NCI-H510A (cell line): ENCODE results near the gene TTLL12.

Experiments
- DNase-seq: peaks from one replicate; lab custom pipeline; 2025; lab: John Stamatoyannopoulos, UW

TTLL12 gene

DNA sequence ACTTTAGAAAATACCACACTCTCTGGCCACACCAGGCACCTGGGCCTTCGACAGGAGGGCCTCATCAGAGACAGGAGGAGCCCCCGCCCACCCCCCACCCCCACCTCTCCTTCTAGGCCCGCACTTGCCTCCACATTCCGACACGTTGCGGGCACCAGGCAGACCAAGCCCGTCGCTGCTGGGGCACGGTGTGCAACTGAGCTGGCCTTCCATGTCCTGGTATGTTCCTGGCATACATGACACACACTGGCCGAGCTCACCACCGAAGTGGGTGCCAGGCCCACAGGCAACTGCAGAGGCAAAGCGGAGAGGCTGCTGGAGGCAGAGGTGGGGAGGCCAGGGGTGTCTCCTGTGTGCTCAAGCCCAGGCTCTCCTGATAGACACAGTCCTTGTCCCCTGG is 27.0 kb upstream of the TTLL12 start:
- DNase-seq: no peak

DNA sequence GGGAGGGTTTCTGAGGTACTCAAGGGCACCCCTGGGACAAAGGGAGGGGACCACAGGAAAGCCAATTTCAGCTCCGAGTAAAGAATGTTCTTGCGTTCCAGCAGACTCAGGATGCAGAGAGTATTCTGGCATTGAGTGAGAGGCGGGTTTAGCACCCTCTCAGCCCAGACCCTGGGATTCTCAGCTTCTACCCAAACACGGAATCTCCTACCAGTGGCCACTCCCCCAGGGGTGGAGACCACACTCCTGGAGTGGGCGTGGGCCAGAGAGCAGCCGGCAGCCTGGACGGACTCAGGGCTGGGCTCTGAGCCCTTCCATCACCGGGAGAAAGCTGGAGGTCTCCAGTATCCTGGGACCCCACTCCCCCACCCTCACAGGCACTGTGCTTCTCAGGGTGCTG is 26.1 kb upstream of the TTLL12 start:
- DNase-seq: no peak

DNA sequence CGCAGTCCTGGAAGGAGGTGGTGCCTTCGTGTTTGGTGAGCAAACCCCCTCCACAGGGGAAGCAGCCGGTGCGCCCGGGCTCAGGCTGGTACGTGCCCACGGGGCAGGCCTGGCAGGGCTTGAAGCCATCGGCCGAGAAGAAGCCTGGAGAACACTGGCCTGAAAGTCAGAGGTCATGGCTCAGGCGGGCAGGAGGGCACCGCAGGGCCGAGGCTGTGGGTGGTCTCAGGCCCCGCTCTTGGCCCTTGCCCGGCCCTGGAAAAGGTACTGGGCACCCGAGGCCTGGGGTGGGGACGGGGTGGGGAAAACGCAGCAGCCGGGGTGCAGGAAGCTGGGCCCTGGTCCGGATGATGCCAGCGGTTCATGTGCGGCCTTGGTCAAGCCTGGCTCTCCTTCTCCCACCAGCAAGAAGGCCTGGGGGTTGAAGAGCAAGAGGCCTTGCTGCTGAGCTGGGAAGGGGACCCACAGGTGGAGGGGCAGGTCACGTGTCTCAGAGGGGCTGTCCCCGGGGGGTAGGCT is 25.6 kb upstream of the TTLL12 start:
- no peak for DNase-seq

DNA sequence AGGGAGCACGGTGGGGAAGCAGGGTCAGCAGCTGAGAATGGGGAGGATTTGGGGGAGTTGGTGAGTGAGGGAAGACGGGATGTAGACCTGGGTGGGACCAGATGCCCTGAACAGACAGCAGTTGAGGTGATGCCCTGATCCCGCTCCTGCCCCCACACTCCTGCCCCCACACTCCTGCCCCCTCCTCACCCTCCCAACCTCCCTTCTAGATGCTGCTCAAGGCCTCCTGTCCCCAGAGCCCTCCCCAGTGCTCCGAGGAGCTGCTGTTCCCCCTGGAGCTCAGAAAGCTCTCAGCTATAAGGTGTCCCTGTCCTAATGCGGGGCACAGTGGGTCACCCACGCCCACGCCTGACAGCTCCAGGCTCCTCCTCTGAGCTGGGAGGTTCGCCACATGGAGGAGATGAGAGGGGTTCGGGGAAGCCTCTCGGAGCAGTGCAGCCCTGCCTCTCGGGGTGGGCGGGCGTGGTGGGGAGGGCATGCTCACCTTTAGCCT is 25.1 kb upstream of the TTLL12 start:
- DNase-seq: no peak

DNA sequence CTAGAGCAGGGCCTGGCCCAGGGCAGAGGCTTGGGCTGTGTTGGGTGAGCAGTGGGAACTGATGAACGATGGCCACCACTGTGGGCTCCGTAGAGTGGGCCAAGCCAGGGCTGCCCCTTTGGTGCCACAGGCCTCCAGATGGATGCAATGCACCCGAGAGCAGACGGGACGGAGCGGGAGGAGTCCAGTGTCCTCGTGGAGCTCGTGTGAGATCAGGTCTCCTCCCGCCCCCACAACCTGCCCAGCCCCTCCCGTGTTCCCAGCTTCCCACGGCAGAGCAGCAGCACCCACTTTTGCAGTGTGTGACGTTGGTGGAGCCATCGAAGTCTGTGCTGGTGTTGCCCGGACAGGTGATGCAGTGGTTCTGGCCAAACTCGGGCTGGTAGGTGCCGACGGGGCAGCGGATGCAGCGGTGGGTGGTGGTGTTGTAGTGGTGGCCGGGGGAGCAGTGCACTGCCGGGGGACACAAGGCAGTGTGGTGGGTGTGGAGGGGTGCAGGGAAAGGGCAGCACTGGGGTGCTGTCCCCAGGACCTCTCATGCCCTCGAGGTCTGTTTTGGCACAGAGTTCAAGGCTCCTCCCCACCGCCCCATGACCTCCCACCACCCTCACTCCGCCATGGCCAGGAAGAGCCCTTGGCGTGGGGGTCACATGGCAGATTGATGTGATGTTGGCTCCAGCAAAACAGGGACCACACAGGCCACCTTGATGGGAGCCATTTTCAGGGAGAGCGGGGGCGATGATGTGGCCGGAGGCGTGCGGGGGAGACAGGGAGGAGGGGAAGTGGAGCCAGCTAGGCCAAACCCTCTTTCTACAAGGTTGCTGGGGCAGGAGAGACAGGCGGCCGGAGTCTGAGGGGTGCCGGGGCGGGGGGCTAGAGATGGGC is 23.9 kb upstream of the TTLL12 start:
- no peak for DNase-seq

DNA sequence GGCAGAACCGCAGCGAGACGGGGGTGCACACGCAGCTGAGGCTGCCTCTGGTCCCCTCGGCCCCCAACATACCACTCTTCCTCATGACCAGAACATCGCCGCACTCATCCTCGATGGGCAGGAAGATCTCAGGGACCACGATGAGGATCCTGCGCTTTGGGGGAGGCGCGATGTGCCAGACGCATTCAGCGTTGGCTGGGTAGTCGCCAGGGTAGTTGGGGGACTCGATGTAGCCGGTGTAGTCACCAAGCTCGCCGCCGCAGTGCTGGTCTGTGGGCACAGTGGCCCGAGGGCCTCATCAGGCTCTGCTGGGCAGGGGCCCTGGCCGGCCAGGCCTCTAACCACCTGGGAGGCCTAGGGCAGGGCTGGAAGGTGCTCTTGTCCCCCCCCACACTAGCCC is 23.0 kb upstream of the TTLL12 start:
- DNase-seq: no peak

DNA sequence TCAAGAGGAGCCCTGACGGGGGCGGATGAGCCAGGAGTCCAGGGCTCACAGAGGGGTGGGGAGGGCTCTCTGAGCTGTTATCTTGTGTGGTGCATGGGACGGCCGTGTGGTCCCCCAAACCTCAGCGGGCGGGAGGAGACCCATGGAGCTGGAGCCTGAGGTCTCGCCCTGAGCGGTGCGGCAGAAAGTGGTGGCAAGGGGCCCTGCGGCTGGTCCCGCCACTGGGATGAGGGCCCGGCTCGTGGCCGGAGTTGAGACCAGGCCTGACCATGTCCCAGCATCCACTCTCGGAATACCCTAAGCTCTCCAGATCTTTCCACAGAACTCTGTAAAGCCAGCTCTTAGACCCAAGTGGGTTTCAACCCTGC is 22.6 kb upstream of the TTLL12 start:
- DNase-seq: no peak

DNA sequence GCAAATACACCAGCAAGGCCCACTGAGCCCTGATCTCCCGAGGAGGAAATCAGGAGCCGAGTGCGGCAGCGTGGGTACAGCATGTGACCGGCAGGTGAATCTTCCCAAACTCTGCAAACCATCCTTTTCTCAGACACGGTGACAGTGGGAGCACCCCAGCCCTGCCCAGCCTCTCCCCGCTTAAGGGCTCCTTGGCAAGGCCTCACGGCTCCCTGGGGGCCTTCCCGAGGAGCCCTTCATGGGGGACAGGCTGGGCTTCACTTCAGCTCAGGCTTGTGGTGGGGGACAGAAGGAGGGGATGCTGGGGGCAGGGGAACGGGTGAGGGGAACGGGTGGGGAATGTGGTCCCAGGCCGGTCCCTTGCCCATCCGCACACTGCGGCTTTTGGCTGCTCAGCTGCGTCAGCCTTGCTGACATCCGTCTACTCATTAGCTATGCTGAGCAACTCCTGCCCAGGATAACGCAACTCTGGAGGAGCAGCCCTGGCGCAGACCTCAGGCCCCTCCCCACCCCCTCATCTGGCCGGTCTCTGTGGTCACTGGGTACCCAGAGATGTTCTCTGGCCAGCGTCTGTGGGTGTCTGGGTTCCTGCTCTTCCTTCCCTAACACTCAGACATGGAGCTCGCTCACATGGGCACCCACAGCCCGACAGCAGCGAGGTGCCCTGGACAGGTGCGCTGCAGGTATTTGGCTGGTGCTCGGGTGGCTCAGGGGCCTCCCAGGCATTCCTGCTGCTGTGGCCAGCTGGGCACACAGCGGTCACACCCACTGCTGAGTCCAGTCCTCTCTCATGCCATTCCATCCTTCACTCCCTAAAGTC is 22.0 kb upstream of the TTLL12 start:
- DNase-seq: no peak

DNA sequence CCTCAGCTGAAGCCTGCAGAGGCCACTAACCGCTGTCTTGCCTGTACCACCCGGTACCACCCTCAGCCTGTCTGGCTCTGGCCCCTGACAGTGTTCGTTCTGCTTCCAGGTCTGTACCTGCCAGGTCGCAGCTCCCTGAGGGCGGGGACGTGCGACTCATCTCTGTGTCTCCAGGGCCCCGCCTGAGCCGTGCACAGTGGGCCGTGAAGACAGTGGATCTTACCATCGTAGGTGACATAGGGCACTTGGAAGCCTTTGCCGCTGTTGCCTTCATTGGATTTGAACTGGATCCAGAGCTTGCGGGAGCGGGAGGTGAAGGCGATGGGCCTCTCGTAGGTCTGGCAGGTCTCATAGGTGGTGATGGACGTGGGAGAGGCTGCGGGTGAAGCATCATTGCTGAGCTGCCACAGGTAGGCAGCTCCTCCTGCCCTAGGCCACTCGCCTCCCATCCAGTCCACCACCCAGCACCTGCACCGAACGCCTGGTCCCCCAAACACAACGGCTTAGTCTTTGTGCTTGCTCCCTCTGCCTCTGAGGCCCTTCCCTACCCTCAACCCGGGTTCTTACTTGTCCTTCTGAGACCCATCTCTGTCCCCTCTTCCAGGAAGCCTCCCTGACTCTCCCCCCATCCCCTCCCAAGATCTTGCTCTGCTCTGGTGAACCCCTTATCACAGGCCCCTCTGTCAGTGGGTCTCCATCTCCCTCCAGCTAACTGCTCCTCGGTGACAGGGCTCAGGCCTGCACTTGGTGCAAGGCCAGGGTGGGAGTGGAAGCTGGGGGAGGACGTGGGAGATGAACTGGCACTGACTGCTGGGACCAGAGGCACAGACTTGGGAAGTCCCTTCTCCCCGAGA is 21.1 kb upstream of the TTLL12 start:
- DNase-seq: no peak

DNA sequence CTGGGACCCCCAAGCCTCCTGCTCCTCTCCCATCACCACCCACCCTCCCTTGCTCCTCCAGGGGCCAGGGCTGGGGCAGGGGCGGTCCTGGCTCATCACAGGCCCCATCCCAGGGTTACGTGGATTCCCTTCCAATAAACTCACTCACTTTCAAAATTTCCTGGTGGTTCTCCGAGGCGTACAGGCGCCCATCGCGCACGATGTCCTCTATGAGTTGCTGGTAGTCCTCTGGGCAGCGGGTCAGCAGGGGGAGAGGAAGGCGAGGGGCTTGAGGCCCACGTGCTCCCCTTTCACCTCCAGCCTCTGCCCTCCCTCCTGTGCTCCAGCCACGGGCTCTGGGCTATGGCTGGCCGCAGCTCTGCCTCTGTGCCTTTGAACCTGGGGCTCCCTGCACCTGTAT is 20.5 kb upstream of the TTLL12 start:
- no peak for DNase-seq

DNA sequence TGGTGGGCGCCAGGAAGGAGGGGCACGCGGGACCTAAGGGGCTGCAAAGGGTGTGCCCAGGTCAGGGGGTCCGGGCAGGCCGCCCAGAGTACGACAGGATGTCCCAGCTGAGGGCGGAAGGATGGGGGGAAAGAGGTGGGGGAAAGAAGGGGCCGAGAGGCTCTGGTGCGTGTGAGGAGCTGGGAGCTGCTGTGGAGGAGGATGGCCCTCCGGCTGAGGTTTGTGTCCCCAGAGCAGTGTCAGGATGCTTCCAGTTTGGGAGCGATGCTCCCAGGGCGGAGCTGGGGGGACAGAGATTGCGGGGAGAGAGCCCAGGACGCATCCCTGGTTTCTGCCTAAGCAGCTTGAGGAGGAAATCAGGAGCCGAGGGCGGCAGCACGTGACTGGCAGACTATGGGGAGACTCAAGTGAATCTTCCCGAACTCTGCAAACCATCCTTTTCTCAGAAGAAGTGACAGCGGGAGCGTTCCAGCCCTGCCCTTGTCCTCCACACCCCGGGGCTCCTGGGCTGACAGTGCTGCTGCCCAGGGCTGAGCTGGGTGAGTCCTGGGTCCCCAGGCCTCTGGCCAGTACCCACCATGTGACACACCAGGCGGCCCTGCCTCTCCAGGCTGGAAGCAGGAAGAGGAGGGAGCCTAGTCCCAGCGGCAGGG is 19.7 kb upstream of the TTLL12 start:
- DNase-seq: no peak

DNA sequence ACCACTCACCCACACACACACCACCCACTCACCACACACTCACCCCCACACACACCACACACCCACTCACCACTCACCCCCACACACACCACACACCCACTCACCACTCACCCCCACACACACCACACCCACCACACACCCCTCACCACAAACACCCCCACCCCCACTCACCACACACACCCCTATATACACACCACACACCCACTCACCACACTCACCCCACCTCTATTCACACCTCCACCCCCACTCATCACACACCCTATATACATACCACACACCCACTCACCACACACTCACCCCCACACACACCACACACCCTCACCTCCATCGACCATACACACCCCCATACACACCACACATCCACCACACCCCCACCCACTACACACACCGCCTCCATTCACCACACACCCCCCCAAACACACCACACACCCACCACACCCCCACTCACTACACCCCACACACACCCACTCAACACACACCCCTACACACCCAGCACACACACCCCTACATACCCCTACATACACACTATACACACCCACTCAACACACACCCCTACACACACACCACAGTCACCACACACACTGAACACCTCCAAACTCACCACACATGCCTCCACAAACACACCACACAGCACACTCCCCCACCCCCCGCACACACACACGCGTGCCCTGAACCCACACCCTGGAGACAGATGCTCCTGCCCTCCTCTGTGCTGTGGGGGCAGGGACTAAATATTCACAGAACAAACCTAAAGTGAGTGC is 19.0 kb upstream of the TTLL12 start:
- DNase-seq: no peak

DNA sequence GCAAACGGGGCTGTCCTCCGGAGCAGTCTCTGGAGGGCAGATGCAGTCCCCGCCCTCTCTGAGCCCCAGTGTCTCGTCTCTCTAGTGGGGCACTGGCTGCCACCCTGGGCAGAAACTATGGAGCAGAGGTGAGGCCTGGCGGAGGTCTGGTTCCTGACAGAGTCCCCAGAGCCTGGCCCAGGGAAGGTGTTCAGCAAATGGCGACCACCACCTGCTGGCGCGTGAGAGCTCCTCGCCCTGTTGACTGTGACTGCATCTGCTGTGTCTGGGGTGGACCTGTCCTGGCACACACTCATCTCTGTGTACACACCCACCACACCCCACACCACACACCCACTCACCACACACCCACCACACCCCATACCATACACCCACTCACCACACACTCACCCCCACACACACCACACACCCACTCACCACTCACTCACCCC is 18.3 kb upstream of the TTLL12 start:
- no peak for DNase-seq

DNA sequence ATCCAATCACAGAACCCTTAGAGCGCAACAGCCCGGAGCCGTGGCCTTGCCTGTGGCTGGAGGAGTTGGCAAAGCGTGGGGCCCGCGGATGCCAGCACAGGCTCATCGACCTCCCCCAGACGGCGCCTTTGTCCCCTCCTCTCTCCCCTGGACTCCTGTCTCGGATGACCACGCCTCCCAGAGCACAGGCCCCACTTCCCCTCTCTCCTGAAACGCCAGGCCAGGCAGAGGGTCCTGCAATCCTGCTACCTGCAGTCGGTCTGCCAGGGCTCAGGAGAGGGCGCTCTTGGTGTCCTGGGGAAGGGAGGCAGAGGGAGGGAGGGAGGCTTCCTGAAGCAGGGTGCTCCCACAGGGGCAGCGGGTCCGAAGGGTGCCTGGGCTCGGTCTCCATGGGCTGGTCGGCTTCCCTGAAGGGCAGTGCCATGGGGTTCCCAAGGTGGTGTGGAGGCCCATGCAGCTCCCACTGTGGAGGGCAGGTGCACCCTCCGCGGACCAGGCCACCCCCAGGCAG is 16.6 kb upstream of the TTLL12 start:
- no peak for DNase-seq

DNA sequence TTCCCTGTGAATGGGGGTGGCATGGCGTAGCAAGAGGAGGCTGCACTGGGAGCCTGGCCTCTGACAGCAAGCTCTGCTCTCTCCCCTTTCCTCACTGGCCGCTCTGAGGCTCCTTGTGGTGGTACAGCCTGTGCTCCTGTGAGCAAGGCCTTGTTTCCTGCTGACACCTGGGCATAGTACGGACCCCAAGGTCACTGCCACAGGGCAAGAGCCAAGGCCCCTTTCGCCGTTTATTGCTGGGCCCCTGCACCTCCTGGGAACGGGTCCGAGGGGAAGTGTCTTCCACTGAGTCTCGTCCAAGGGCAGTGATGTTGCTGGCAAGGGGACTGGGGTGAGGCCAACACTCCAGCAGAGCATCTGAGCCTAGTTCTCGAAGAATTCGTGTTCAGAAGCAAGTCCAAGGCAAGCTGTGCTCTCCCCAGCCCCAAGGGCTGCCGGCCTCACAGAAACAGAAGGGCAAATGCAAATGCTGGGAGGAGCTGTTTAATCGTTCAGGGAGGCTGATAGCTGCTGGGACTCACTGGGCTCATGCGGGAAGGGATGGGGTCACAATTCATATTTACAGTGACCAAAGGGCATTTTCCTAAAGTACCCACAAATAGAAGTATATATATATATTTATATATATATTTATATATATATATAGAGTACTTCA is 15.9 kb upstream of the TTLL12 start:
- DNase-seq: no peak

DNA sequence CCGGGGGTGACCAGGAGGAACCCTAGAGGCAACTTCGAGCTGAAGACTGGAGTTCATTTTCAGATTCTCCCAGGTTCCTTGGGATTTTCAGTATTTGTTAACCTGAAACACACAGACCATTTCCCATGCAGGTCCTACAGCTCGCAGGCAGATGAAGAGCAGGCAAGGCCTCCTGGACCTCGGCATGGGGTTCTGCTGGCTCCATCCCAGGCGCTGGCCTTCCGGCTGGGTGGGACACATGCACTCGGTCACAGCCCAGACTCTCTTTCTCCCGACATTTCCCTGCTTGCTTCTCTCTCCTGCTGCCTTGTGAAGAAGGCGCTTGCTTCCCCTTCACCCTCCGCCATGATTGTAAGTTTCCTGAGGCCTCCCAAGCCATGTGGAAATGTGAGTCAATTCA is 15.4 kb upstream of the TTLL12 start:
- DNase-seq: no peak

DNA sequence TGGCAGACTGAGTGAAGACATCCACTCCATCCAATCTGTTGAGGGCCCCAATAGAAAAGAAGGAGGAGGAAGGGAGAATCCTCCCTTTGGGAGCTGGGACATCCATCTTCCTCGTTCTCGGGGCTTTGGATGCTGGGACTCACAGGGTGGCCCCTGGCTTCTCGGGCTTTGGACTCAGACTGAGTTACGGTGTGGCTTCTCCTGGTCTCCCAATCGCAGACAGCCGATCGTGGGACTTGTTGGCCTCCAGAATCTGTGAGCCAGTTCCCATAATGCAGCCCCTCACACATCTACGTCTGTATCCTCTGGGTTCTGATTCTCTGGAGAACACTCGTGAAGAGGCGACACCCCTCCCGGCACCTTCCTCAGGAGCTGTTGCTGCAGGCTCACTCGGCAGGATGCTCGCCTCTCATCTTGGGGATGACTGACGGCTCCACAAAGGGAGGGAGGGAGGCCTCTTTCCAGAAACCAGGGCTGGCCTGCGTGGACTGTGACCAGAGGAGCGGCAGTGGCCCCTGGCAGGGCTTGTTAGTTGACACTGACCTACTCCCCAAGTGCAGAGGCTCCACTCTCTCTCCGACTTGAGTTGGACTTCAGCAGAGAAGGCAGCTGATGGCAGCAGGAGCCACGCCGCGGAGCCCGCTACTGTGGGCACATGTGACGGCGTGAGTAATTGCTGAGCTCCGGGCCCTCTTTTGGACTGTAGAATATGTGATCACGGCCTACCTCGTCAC is 14.7 kb upstream of the TTLL12 start:
- DNase-seq: no peak

DNA sequence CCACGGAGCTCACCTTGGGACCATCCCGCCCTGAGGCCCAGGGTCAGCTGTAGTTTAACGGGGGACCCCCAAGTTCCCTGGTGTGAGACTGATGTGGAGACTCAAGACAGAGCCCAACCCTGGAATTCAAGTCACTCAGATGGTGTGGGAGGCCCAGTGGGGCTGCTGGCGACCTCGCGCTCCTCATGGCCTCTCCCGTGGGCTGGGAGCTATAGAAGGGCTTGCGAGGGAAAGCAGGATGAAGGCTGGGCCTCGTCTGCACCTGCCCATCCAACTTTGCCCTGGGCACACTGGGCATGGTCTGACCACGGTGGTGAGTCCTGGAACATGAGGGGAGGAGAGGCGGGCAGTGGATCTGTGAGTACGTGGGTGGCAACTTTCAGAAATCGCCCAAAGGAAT is 13.6 kb upstream of the TTLL12 start:
- DNase-seq: no peak

DNA sequence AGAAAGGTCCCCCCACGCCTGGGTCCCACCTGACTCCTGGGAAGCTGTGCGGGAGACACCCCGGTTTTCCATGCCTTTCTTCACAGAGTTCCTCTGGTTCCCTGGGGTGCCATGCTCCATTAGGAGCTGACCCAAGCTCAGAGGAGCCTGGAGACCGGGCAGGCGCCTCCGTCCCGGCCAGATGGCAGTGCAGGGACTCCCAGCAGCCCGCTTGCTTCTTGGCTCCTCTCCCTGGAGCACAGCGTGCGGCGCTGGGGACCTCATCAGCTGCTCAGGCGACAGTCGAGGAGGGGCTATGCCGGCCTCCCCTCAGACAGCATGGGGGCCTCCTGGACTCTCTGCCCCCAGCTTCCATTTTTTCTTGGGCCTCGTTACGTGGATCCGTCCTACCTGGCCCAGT is 13.1 kb upstream of the TTLL12 start:
- DNase-seq: no peak
